Cerebellar cortex (tissue), 1 donor: ENCODE measurements around the gene ZNF747.
A peak's percentile ranks its signal among the peaks of the same experiment; 100 is the strongest.
"Not testable (repeated sequence)": the region's sequence is repeated elsewhere in the genome, so short reads cannot be mapped to it uniquely, and the experiment has no call there.

Source experiments
- DNase-seq: peaks from one replicate; pipeline ENCODE4 v3.0.0-alpha.2; 2015; ENCODE audit warnings: low spot score

ZNF747 gene

GRCh38 chr16:30557957-30558788, 23.5 kb upstream of the ZNF747 start, which contains the start of gene ZNF764:
ZNF764 (minus strand) TSS chr16:30558374; CDS start chr16:30558182, 192 bp downstream.
- DNase-seq = peak; percentile 99

GRCh38 chr16:30557707-30557956, 23.0 kb upstream of the ZNF747 start:
- no peak for DNase-seq

- no peak for DNase-seq
These were observed 21.4 kb upstream of the ZNF747 start for GRCh38 chr16:30556125-30556473.

- no peak for DNase-seq
These were observed 20.9 kb upstream of the ZNF747 start for GRCh38 chr16:30555315-30556124.

GRCh38 chr16:30554557-30555314, 20.1 kb upstream of the ZNF747 start:
- DNase-seq = no peak

GRCh38 chr16:30553393-30553899, 18.8 kb upstream of the ZNF747 start:
- DNase-seq = no peak

GRCh38 chr16:30552956-30553355, 18.3 kb upstream of the ZNF747 start:
- DNase-seq = no peak

GRCh38 chr16:30551781-30552180, 17.1 kb upstream of the ZNF747 start:
- DNase-seq = no peak

GRCh38 chr16:30548416-30549253, 14.0 kb upstream of the ZNF747 start:
- DNase-seq = no peak

- DNase-seq = no peak
These were observed 11.5 kb upstream of the ZNF747 start for GRCh38 chr16:30546115-30546514.

- DNase-seq = no peak
These were observed 8.4 kb upstream of the ZNF747 start for GRCh38 chr16:30543067-30543466.

GRCh38 chr16:30541502-30542329, 7.1 kb upstream of the ZNF747 start:
- no peak for DNase-seq

- not testable (repeated sequence) for DNase-seq
These were observed 6.3 kb upstream of the ZNF747 start for GRCh38 chr16:30540916-30541464.

- not testable (repeated sequence) for DNase-seq
These were observed 5.4 kb upstream of the ZNF747 start for GRCh38 chr16:30539986-30540526.

GRCh38 chr16:30539000-30539964, 4.6 kb upstream of the ZNF747 start:
- no peak for DNase-seq

GRCh38 chr16:30536391-30537024, 1.9 kb upstream of the ZNF747 start:
- not testable (repeated sequence) for DNase-seq

- DNase-seq = peak; percentile 56
These were observed 1.1 kb upstream of the ZNF747 start for GRCh38 chr16:30535777-30536190.

GRCh38 chr16:30535106-30535776, 583 bp upstream of the ZNF747 start:
- DNase-seq = no peak
